ENCODE results near the gene CCDC117.
"Not testable (repeated sequence)": the region's sequence is repeated elsewhere in the genome, so short reads cannot be mapped to it uniquely, and the experiment has no call there.

The CCDC117 gene, protein sequence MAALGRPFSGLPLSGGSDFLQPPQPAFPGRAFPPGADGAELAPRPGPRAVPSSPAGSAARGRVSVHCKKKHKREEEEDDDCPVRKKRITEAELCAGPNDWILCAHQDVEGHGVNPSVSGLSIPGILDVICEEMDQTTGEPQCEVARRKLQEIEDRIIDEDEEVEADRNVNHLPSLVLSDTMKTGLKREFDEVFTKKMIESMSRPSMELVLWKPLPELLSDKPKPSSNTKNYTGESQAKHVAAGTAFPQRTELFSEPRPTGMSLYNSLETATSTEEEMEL

DNA sequence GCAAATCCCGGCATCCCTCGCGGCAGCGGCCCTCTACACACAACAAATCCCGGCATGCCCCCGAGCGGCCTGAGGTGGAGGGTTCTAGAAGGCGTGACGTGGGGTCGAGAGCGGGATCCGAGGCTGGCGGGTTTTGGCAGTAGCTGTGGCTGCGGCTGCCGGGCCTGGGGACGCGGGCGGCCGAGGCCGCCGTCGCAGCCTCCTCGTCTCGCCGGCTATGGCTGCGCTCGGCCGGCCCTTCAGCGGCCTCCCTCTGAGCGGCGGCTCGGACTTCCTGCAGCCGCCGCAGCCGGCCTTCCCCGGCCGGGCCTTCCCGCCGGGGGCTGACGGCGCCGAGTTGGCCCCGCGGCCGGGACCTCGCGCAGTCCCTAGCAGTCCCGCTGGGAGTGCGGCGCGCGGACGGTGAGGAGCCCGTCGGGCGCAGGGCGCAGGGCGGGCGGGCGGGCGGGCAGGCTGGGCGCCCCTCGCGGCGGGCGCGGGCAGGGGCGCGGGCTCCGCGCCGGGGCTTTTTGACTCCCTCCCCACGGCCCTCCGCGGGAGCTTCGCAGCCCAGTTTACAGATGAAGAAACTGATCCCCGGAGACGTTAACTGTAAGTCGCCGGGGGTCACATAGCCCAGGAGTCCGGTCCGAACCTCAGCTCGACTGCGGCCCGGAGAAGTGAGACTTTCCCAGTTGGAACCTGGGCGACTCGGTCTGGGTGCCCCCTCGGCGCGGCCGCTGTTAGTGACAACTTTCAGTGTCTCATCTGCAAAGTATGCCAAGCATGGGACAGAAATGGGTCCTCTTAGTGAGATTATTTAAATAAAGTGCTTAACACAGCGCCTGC lies at the start of gene CCDC117:
Gene CCDC117 (plus strand): TSS at position 63 of the 828 bp plus-strand sequence. CDS start 155 bp downstream, at position 218.
- in situ Hi-C loops (cut with MboI; ENCODE audit: low pct_unique_long_range_greater_than_20kb, low sequenced_read_pairs): no loop called here
- DNase-seq: peak; percentile 95

DNA sequence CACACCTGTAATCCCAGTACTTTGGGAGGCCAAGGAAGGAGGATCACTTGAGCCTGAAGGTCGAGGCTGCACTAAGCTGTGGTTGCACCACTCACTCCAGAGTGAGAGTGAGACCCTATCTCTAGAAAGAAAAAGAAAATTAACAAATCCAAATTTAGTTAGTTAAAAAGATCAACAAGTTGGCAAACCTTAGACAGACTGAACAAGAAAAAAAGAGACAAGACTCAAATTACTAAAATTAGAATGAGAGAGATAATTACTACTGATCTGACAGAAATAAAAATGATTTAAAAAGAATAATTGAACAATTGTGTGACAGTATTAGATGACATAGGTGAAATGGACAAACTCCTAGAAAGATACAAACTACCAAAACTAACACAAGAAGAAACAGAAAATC lies 44.5 kb upstream of the CCDC117 start:
- DNase-seq: no peak
- in situ Hi-C loops (cut with MboI; ENCODE audit: low pct_unique_long_range_greater_than_20kb, low sequenced_read_pairs): no loop called here

DNA sequence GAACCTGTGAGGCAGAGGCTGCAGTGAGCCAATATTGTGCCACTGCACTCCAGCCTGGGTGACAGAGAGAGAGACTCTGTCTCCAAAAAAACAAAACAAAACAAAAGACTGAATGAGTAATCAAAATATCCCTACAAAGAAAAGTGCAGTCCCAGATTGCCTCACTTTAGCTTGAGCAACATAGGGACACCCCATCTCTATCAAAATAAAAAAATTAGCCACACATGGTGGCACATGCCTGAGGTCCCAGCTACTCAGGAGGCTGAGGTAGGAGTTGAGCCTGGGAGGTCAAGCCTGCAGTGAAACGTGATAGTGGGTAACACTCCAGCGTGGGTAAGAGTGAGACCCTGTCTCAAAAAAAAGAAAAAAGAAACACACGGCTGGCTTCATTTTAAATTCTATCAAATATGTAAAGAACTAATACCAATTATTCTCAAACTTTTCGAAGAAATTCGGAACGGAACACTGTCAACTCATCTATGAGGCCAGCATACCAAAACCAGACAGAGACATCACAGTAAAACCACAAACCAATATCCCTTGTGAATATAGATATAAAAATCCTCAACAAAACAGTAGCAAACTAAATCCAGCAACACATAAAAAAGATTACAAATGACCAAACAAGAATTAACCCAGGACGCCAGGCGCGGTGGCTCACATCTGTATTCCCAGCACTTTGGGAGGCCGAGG lies 43.7 kb upstream of the CCDC117 start:
- DNase-seq: no peak
- in situ Hi-C loops (cut with MboI; ENCODE audit: low pct_unique_long_range_greater_than_20kb, low sequenced_read_pairs): no loop called here

DNA sequence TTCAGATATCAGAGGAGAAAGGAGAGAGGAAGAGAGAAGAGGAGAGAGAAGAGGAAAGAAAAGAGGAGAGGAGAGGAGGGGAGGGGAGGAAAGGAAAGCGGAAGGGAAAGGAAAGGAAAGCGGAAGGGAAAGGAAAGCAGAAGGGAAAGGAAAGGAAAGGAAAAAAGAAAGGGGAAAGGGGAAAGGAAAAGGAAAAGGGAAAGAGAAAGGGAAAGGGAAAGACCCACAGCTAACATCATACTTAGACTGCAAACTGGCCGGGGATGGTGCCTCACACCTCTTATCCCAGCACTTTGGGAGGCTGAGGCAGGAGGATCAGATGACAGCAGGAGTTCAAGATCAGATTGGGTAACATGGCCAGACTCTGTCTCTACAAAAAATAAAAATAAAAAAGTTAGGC lies 42.3 kb upstream of the CCDC117 start:
- in situ Hi-C loops (cut with MboI; ENCODE audit: low pct_unique_long_range_greater_than_20kb, low sequenced_read_pairs): no loop called here
- no peak for DNase-seq

DNA sequence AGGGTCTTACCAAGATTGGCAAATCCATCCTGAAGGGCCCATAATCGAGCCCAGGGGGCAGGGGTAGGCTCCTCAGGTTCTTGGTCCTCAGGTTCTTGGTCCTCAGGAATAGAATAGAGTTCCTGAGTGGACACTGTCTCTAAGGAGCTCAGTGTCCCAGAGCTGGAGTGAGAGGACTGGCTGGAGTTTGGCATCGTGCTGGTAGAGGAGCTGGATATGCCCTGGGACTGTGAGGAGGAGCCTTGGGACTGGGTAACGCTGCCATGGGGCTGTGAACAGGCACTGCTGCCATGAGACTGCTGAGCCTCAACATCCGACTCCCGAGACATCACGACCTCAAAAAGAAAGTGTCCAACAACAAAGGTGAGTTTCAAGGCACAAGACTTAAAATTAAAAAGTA lies 38.1 kb upstream of the CCDC117 start:
- in situ Hi-C loops (cut with MboI; ENCODE audit: low pct_unique_long_range_greater_than_20kb, low sequenced_read_pairs): no loop called here
- no peak for DNase-seq

DNA sequence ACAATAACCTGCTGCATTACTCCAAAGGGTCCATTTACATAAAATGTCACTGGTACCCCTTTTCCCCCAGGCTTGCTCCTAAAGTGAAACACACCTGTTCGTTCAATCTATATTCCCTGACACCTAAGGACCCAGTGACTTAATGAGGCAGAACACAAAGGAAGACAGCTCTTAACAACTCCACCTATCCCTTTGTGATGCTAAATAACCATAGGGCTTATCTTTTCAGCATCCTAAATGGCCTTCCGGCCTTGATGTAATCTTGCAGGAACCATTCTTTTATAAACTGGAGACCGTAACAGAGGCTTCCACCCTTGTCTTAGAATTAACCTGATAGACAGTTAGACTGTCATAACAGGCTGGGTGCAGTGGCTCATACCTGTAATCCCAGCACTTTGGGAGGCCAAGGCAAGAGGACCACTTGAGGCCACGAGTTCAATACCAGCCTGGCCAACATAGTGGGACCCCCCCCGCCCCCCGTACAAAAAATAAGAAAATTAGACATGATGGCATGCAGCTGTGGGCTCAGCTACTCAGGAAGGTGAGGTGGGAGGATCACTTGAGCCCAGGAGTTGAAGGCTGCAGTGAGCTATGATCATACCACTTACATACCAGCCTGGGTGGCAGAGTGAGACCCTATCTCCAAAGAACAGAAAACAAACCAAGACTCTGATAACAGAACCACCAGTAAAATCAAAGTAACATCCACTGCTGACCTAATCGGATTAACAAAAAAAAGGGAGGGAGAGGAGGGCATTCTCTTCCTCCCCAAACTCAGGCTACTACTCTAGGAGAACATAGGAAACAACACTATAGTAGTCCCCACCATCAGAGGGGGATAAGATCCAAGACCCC lies 36.0 kb upstream of the CCDC117 start:
- no peak for DNase-seq
- in situ Hi-C loops (cut with MboI; ENCODE audit: low pct_unique_long_range_greater_than_20kb, low sequenced_read_pairs): no loop called here

DNA sequence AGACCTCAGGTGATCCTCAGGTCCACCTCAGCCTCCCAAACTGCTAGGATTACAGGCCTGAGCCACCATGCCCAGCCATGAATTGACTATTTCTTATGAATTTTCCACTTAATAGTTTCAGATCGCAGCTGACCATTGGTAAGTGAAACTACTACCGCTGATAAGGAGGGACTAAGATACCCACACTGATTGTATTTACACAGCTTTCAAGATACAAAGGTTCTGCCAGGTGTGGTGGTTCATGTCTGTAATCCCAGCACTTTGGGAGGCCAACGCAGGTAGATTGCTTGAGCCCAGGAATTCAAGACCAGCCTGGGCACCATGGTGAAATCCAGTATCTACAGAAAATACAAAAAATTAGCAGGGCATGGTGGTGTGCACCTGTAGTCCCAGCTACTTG lies 34.8 kb upstream of the CCDC117 start:
- in situ Hi-C loops (cut with MboI; ENCODE audit: low pct_unique_long_range_greater_than_20kb, low sequenced_read_pairs): no loop called here
- DNase-seq: no peak

DNA sequence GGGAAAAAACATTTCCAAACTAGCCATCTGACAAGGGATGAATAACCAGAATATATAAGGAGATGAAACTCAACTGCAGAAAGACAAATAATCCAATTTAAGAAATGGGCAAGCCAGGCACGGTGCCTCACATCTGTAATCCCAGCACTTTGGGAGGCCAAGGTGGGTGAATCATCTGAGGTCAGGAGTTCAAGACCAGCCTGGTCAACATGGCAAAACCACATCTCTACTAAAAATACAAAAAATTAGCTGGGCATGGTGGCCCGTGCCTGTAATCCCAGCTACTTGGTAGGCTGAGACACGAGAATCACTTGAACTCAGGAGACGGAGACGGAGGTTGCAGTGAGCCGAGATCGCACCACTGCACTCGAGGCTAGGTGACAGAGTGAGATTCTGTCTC lies 33.6 kb upstream of the CCDC117 start:
- in situ Hi-C loops (cut with MboI; ENCODE audit: low pct_unique_long_range_greater_than_20kb, low sequenced_read_pairs); DNase-seq: not testable (repeated sequence)

DNA sequence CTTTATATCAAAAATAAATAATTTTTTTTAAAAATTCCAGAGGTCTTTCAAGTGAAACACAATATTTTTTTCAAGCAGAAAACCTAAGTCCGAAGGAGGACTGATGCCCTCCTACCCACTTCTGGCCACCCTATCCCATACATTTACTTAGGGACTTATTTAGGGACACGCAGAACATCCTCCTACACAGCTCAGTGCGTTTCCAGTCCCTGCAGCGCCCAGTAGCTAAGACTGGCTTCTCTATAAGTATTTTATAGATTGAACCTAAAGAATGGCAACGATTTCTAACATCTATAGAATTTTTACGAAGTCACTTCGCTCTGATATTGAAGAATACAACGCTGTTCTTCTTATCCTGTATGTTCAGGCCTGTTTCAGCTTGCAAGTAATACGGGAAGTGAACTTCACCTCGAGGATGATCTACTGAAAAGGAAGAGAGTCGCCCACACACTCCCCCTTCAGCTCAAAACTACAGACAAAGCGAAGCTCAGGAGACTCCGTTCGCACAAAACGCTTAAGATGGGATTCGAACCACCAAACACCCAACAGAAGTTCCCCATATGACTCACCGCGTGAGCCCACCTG lies 31.2 kb upstream of the CCDC117 start:
- DNase-seq: no peak
- in situ Hi-C loops (cut with MboI; ENCODE audit: low pct_unique_long_range_greater_than_20kb, low sequenced_read_pairs): no loop called here

DNA sequence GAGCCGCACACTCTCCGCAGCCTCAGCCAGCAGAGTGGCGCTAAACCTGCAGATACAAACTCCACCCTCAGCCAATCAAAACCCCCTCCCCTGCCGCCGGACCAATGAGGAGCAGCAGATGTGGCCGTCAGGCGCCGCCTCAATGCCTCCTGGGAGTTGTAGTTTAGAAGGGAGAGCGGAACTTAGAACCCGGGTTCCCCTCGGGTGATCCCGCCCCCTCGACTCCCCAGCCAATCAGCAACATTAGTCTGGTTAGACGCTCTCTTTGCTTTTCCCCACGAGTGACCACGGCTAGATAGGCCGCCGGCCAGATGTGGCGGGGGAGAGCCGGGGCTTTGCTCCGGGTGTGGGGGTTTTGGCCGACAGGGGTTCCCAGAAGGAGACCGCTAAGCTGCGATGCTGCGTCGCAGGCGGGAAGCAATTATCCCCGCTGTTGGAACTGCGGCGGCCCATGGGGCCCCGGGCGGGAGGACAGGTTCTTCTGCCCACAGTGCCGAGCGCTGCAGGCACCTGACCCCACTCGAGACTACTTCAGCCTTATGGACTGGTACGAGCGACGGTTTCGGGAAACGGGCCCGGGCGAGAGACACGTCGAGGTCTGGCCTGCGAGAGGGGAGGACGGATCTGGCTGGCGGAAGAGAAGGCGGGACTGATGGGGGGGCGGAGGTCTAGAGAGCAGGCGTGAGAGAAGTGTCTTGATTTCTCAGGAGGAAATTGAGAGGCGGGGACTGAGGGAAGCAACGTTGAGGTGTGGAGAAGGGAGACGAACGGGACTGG lies 30.5 kb upstream of the CCDC117 start, which contains the start of the genes CHEK2 and HSCB:
Gene CHEK2 (minus strand): TSS at position 36 of the 777 bp plus-strand sequence. CDS start 7,099 bp downstream, outside the sequence.
Gene HSCB (plus strand): TSS at position 255 of the 777 bp plus-strand sequence. CDS start 57 bp downstream, at position 312.
- in situ Hi-C loops (cut with MboI; ENCODE audit: low pct_unique_long_range_greater_than_20kb, low sequenced_read_pairs): no loop called here
- DNase-seq: peak; percentile 100

DNA sequence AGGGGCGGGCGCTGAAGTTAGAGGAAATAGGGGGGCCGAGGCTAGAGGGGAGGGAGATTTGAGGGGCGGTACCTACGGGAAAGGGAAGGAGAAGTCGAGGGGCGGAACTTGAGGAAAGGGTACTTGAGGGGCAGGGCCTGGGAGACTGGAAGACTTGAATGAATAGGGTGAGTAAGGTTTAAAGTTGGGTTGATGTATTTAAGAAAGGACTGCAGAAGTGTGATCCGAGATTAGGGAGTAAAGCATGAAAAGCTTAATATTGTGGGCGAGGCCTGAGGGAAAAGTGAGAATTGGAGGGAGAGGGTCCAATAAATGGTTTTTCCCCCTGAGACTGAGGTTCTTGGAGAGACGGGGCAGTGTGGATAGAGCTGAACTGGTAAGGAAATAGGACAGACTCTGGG lies 29.9 kb upstream of the CCDC117 start:
- no peak for DNase-seq
- in situ Hi-C loops (cut with MboI; ENCODE audit: low pct_unique_long_range_greater_than_20kb, low sequenced_read_pairs): no loop called here

DNA sequence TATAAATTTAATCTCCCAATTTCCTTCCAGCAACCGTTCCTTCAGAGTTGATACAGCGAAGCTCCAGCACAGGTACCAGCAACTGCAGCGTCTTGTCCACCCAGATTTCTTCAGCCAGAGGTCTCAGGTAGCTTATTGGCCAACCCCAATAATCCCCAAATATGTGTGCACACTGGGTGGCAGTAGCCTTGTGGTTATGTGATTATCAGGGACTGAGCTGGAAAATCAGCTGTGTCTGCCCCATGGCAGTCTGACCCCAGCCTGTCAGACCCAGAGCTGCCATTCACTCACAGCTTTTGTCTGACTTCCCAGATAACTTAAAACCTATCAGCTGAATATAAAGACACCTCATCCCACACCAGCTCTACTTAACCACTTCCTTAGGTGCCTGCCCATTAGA lies 28.6 kb upstream of the CCDC117 start:
- DNase-seq: no peak
- in situ Hi-C loops (cut with MboI; ENCODE audit: low pct_unique_long_range_greater_than_20kb, low sequenced_read_pairs): no loop called here

DNA sequence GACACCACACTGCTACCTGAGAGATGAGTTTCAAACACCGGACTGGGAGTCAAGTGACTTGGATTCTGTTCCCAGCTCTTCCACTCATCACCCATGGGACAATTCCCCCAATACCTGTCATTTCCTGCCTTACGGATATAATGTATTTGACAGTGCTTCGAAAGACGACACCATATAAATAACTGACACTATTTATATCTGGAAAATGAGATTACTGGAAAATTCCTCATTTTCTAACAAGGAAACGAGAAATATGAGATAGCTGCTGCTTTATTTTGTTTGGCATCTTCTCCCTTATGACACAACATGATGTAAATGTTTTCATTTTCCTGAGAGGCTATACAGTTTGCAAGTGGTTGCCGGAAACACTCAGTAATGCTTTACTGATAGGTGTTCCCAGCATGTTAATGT lies 22.0 kb upstream of the CCDC117 start:
- in situ Hi-C loops (cut with MboI; ENCODE audit: low pct_unique_long_range_greater_than_20kb, low sequenced_read_pairs): no loop called here
- no peak for DNase-seq

DNA sequence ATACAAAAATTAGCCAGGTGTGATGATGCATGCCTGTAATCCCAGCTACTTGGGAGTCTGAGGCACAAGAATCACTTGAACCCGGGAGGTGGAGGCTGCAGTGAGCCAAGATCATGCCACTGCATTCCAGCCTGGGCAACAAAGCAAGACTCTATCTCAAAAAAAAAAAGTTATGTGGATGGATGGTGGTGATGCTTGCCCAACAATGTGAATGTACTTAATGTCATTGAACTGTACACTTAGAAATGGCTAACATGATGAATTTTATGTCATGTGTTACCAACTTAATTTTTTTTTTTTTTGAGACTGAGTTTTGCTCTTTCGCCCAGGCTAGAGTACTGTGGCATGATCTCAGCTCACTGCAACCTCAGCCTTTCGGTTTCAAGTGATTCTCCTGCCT lies 18.0 kb upstream of the CCDC117 start:
- in situ Hi-C loops (cut with MboI; ENCODE audit: low pct_unique_long_range_greater_than_20kb, low sequenced_read_pairs): not testable (repeated sequence)

DNA sequence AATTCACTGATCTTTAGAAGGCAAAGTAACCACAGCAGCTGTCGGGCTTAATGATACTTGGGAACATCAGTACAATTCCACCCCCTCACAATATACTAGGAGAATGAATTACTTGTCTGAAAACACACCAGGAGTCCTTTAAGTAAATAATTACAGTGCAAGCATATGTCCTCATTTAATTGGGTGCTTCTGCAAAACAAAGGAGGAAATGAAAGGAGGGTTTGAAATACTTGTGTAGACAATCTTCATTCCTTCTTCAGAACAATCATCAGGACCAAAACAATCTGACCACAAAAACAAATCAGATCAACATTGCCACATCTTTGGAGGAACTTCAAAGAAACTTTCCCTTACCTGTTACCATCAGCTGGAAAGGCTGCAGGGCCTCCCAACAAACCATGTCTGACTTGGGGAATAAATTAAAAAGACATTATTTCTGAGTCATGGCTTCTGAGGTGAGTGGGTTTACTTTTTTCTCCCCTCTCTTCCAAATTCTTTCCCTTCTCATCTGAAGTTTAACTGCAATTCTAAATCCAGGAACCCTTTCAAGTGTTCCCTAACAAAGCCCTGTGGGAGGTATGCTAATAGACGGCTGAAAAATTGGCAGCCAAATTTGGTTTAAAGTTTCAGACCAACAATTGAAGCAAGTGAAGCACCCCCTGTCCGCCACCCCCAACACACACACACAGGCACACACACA lies 12.5 kb upstream of the CCDC117 start:
- no peak for DNase-seq
- in situ Hi-C loops (cut with MboI; ENCODE audit: low pct_unique_long_range_greater_than_20kb, low sequenced_read_pairs): no loop called here

More for the DNA sequence above, 18.0 kb upstream of the CCDC117 start:
- DNase-seq: not testable (repeated sequence)

DNA sequence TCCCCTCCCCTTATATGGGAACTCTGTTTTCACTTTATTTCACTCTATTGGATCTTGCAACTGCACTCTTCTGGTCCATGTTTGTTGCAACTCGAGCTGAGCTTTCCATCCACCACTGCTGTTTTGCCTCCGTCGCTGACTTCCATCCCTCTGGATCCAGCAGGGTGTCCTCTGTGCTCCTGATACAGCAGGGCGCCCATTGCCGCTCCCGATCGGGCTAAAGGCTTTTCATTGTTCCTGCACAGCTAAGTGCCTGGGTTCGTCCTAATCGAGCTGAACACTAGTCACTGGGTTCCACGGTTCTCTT lies 11.1 kb upstream of the CCDC117 start:
- DNase-seq: no peak

DNA sequence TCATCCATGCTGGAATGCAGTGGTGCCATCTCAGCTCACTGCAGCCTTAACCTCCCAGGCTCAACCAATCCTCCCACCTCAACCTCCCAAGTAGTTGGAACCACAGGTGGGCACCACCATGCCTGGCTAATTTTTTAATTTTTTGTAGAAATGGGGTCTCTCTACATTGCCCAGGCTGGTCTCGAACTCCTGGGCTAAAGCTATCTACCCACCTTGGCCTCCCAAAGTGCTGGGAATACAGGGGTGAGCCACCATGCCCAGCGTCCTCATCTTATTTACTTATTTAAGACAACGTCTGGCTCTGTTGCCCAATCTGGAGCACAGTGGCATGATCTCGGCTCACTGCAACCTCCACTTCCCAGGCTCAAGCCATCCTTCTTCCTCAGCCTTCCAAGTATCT lies 10.5 kb upstream of the CCDC117 start:
- DNase-seq; in situ Hi-C loops (cut with MboI; ENCODE audit: low pct_unique_long_range_greater_than_20kb, low sequenced_read_pairs): not testable (repeated sequence)

More for the DNA sequence above, 11.1 kb upstream of the CCDC117 start:
- in situ Hi-C loops (cut with MboI; ENCODE audit: low pct_unique_long_range_greater_than_20kb, low sequenced_read_pairs): no loop called here

Measured in KBM-7 (cell line).